Inflammatory macrophage treated with lipopolysaccharide for 4 hours (primary cell): ENCODE results near the gene KRTAP4-5.
"Not testable (repeated sequence)": the region's sequence is repeated elsewhere in the genome, so short reads cannot be mapped to it uniquely, and the experiment has no call there.

Experiments used
- DNase-seq: peaks from one replicate; pipeline ENCODE4 v3.0.0-alpha.2; 2020

KRTAP4-5 gene

DNA sequence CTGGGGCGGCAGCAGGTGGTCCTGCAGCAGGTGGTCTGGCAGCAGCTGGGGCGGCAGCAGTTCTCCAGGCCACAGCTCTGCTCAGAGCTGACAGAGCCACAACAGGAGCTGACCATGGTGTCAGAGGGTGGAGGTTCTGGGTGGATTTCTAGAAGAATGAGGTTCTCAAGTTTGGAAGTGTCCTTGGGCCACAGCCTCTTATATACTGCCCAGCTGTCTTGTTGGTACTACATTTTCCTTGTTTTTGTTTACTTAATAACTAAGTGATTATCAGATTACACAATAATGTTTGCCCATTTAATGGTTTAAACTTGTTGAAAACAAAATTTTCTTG lies at the start of gene KRTAP4-5:
KRTAP4-5 (minus strand) TSS at position 174 of the 334 bp plus-strand sequence; CDS start at position 116, 58 bp downstream.
- no peak for DNase-seq

GRCh38 chr17:41196068-41196467 lies 46.4 kb upstream of the KRTAP4-5 start:
- DNase-seq: no peak

GRCh38 chr17:41190328-41190727 lies 40.7 kb upstream of the KRTAP4-5 start:
- DNase-seq: no peak

DNA sequence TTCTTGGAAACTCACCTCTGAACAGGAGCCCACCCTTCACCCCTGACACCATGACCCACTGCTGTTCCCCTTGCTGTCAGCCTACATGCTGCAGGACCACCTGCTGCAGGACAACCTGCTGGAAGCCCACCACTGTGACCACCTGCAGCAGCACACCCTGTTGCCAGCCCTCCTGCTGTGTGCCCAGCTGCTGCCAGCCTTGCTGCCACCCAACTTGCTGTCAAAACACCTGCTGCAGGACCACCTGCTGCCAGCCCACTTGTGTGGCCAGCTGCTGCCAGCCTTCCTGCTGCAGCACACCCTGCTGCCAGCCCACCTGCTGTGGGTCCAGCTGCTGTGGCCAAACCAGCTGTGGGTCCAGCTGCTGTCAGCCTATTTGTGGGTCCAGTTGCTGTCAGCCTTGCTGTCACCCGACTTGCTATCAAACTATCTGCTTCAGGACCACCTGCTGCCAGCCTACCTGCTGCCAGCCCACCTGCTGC lies 40.3 kb upstream of the KRTAP4-5 start, which contains the start of gene KRTAP9-1:
KRTAP9-1 (plus strand) TSS at position 51 of the 482 bp plus-strand sequence; CDS start at position 51, 0 bp downstream.
- not testable (repeated sequence) for DNase-seq

- no peak for DNase-seq
Observed at GRCh38 chr17:41186872-41187271, 37.2 kb upstream of the KRTAP4-5 start.

GRCh38 chr17:41185001-41185400 lies 35.4 kb upstream of the KRTAP4-5 start:
- no peak for DNase-seq

GRCh38 chr17:41184480-41184961 lies 34.9 kb upstream of the KRTAP4-5 start, which contains the start of gene KRTAP4-1:
KRTAP4-1 (minus strand) TSS chr17:41184911; CDS start chr17:41184854, 57 bp downstream.
- no peak for DNase-seq

DNA sequence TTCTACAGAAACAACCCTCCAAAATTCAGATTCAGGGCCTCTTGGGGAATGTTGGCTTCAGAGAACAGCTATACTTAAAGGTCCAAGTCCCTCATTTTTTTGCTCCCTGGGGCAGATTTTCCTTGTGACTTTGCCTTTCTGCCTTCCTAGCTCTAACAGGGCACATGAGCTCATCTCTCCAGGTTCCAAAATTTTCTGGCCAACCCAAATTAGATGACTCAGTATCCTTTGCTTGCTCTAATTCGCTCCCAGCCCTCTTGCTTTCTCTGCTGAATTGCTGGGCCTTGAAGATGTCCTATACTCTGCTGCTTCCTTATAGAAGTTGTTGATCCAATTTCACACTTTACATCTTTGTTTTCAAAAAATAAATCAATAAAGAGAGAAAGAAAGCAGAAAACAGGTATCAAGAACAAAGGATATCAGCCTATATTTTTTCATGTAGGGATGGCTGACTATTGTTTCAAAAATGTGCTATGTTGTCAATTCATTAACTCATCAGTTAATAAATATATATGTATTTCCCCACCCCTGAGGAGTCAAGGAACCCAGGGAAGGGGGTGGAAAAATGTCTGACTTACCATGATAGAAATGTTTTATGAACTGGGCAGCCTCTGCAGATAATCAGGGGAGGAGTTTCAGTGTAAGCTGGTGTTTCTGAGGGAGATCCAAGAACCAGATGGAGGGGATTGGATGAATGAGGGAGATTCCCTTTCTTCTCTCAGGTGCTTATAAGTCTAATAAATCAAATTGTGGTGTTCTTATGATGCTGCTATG lies 29.4 kb upstream of the KRTAP4-5 start:
- no peak for DNase-seq

DNA sequence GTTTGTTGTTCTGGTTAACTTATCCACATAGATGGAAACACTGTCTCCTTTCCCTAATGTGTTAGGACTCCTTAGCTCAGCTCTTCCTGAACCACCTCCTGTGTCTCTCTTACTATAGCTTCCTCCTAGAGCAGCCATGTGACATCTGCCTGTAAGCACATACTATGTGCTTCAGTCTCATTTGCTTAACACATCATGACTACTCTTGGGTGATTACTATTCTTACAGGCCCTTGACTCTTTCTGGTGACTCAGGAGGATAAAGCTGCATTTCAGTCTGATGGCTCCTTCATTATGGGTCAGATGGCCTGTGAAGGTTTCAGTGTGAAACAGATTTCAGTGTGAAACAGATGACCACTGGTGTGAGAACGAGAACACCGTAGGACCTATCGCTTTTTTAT lies 28.7 kb upstream of the KRTAP4-5 start:
- DNase-seq: peak; percentile 67

DNA sequence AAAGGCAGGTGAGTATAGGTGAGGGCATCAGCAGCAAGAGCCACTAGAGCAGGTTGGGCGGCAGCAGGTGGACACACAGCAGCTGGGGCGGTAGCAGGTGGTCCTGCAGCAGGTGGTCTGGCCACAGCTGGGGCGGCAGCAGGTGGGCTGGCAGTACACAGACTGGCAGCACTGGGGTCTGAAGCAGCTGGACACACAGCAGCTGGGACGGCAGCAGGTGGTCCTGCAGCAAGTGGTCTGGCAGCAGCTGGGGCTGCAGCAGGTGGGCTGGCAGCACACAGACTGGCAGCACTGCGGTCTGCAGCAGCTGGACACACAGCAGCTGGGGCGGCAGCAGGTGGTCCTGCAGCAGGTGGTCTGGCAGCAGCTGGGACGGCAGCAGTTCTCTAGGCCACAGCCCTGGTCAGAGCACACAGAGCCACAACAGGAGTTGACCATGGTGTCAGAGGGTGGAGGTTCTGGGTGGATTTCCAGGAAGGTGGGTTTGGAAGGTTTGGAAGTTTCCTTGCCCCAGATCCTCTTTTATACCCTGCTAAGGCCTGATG lies 28.2 kb upstream of the KRTAP4-5 start, which contains the start of gene KRTAP4-2:
KRTAP4-2 (minus strand) TSS at position 495 of the 545 bp plus-strand sequence; CDS start at position 438, 57 bp downstream.
- no peak for DNase-seq

DNA sequence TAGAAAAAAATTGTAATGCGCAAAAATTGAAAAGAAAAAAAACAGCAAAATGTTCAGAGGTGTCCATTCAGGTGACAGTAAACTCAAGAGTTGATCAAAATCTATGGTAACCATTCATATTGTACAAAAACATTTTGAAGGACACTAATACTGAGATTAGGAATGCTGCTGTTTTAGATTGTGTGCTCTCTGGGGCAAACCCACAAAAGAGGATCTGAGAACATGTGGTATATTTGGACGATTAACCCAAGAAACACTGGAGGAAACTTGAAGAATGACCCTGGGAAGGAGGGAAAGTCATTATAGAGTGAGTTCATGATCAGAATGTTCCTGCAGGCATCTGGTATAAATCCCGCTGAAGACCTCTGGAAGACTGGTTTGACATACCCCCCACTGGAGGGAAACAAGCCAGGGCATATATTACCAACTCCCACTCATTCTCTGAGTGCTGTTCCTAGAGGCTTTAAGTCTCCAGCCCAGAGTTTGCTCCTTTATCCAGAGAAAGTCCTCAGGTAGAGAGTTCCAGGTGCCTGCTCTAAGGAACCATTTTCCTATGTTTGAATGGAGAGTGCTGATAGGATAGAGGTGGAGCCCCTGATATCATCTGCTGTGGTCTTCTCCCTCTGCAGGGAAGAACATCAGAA lies 27.2 kb upstream of the KRTAP4-5 start:
- peak; percentile 13 for DNase-seq

GRCh38 chr17:41171886-41172285 lies 22.3 kb upstream of the KRTAP4-5 start:
- DNase-seq: no peak

DNA sequence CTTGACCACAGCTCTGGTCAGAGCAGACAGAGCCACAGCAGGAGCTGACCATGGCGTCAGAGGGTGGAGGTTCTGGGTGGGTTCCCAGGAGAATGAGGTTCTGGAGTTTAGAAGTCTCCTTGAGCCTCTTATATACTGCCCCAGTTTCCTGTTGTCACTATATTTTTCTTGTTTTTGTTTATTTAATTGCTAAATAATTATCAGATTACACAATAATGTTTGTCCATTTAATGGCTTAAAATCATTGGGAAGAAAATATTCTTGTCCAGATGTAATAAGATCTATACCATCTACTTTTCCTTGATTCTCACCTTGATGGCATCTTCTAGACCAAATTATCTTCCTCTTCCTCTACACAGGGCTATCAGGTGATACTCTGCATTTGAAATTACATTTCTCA lies 18.5 kb upstream of the KRTAP4-5 start, which contains the start of gene KRTAP4-3:
KRTAP4-3 (minus strand) TSS at position 101 of the 400 bp plus-strand sequence; CDS start at position 52, 49 bp downstream.
- DNase-seq: no peak

DNA sequence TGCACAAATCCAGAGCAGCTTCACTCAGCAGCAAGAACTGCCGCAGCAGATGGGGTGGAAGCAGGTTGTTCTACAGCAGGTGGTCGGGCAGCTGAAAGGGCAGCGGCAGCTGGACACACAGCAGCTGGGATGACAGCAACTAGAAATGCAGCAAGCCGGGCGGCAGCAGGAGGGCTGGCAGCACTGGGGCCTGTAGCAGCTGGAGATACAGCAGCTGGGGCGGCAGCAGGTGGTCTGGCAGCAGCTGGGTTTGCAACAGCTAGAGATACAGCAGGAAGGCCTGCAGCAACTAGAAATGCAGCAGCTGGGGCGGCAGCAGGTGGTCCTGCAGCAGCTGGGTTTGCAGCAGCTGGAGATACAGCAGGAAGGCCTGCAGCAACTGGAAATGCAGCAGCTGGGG lies 17.9 kb upstream of the KRTAP4-5 start:
- DNase-seq: no peak

- no peak for DNase-seq
Observed at GRCh38 chr17:41163828-41164227, 14.2 kb upstream of the KRTAP4-5 start.

GRCh38 chr17:41160648-41161047 lies 11.0 kb upstream of the KRTAP4-5 start, which contains the start of gene KRTAP4-4:
KRTAP4-4 (minus strand) TSS chr17:41160748; CDS start chr17:41160691, 57 bp downstream.
- no peak for DNase-seq

DNA sequence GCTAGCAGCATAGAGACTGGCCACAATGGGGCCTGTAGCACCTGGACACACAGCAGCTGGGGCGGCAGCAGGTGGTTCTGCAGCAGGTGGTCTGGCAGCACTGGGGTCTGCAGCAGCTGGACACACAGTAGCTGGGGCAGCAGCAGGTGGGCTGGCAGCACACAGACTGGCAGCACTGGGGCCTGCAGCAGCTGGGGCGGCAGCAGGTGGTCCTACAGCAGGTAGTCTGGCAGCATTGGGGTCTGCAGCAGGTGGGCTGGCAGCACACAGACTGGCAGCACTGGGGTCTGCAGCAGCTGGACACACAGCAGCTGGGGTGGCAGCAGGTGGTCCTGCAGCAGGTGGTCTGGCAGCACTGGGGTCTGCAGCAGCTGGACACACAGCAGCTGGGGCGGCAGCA lies 10.6 kb upstream of the KRTAP4-5 start:
- DNase-seq: not testable (repeated sequence)

- no peak for DNase-seq
Observed at GRCh38 chr17:41153856-41154255, 4.2 kb upstream of the KRTAP4-5 start.

- no peak for DNase-seq
Observed at GRCh38 chr17:41151525-41151924, 1.9 kb upstream of the KRTAP4-5 start.

DNA sequence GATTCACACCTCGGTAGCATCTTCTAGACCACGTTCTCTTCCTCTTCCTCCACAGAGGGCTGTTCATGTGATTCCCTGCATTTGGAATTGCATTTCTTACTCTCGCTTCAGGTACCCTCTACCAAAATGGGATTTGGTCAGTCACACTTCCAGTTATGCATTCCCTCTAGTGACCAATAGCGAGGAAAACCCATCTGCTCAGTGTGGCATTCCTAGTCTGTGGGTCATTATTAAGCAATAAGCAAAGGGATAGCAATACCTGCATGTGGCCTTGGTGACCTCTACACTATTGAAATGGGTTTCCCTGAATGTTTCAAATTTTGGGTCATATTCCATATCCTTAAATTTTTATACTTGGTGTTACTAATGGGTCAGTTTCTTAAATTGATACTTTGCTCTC lies 401 bp upstream of the KRTAP4-5 start:
- no peak for DNase-seq

- not testable (repeated sequence) for DNase-seq
Observed at GRCh38 chr17:41148971-41149651, 514 bp downstream of the KRTAP4-5 start.

DNA sequence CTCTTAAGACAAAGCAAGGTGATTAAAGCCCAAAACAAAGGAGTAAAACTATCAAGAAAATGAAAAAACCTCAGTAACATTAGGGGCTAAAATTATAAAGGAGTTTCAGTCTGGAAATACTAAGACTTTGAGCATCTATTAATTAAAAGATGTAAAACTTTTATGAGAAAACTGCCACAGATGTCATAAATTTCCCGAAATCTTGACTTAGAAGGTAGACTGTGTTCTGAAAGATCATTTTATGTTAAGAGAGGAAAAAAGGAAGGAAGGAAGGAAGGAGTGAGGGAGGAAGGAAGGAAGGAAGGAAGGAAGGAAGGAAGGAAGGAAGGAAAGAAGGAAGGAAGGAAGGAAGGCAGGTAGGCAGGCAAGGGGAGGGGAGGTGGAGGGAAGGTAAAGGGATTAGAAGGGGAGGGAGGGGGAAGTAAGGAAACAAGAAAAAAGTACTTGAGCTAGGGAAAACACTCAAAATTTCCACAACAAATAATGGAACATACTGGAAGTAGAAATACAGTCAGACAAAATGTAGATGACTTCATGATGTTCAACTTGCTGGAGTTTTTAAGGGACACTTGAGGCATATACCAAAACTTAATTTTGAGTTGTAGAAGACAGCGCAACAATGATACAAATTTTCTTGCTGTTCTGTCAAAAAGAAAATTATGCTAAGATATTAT lies 2.0 kb downstream of the KRTAP4-5 start:
- no peak for DNase-seq
